ENCODE results near the gene SRSF1.

- no peak for TF ChIP-seq CTCF (conservative IDR thresholded peaks at IDR 0.05; ENCODE audit: low read length)
- no peak for TF ChIP-seq EZH2phosphoT487 (IDR thresholded peaks at IDR 0.05; ENCODE audit: borderline replicate concordance)
These were observed 28.0 kb downstream of the SRSF1 start for GRCh38 chr17:57979076-57979475.
